Measurements from ENCODE around the gene TRDMT1. TPM values are rescaled to one million over a fixed set of nuclear protein-coding genes. Genes with fewer than 3 reads are reported as not detected.

The TRDMT1 gene
- total RNA-seq, 1 donor from 2014 or later, result 35.6 TPM

- Histone ChIP-seq H3K4me3 (no peak overlapping the region), H4K20me1 (ENCODE audit: low read depth) (no peaks in the 10 kb centered on the region), H3K27me3 (no peaks in the 10 kb centered on the region), H2AFZ (replicated peaks) (no peak overlapping the region), H3K4me1 (no peaks in the 10 kb centered on the region), H3K36me3 (no peaks in the 10 kb centered on the region), H3K27ac (no peak overlapping the region), H3K9ac (no peak overlapping the region), H3K79me2 (ENCODE audit: low read depth) (no peaks in the 10 kb centered on the region), H3K4me2 (no peak overlapping the region), H3K9me3 (ENCODE audit: low read depth) (no peaks in the 10 kb centered on the region), H3F3A (ENCODE audit: low read depth) (no peaks in the 10 kb centered on the region)
- DNase-seq (ENCODE audit: low spot score), result no peak
- H3K36me3 Mint-ChIP-seq, result peaks cover 4% of the 10 kb centered on the region
- TF ChIP-seq CTCF (IDR thresholded peaks at IDR 0.05) (no peak), EZH2 (IDR thresholded peaks at IDR 0.05) (no peak), EZH2phosphoT487 (IDR thresholded peaks at IDR 0.05) (no peak)
- no peak overlapping the region for H3K27ac Mint-ChIP-seq
- H3K4me3 Mint-ChIP-seq, result no peak overlapping the region
- H3K4me1 Mint-ChIP-seq, result no peaks in the 10 kb centered on the region
- H3K9me3 Mint-ChIP-seq, result no peaks in the 10 kb centered on the region
- H3K27me3 Mint-ChIP-seq (ENCODE audit: insufficient read depth, low read depth), result no peaks in the 10 kb centered on the region
Observed at GRCh38 chr10:17106991-17107390, 94.5 kb downstream of the TRDMT1 start.

DNA sequence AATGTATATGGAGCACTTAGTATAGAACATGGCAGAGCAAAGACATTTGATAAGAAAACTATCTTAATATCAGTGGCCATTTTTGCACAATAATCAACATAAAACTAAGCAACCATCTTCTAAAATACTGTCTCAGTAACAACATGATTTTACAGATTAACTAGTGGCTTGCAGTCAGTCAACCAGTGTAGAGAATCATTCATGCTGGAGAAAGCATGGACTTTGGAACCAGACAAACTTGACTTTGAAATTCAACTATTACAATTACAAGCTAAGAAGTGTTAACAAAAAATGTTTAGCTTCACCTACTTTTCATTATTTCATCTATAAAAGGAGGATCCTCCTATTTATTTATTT is 99.6 kb downstream of the TRDMT1 start:
- Histone ChIP-seq H2AFZ (replicated peaks) (no peak overlapping the region), H3K27me3 (no peaks in the 10 kb centered on the region), H3K9me3 (ENCODE audit: low read depth) (peaks cover 3% of the 10 kb centered on the region), H4K20me1 (ENCODE audit: low read depth) (no peaks in the 10 kb centered on the region), H3K79me2 (ENCODE audit: low read depth) (no peaks in the 10 kb centered on the region), H3K4me1 (no peaks in the 10 kb centered on the region), H3K4me3 (no peak overlapping the region), H3K9ac (no peak overlapping the region), H3F3A (ENCODE audit: low read depth) (no peaks in the 10 kb centered on the region), H3K4me2 (no peak overlapping the region), H3K36me3 (no peaks in the 10 kb centered on the region), H3K27ac (no peak overlapping the region)
- Mint-ChIP-seq H3K36me3 (peaks cover 2% of the 10 kb centered on the region), H3K27ac (no peak overlapping the region), H3K27me3 (ENCODE audit: insufficient read depth, low read depth) (no peaks in the 10 kb centered on the region), H3K4me3 (no peak overlapping the region), H3K4me1 (peaks cover 3% of the 10 kb centered on the region), H3K9me3 (no peaks in the 10 kb centered on the region)
- no peak for DNase-seq (ENCODE audit: low spot score)
- TF ChIP-seq EZH2phosphoT487 (IDR thresholded peaks at IDR 0.05) (no peak), EZH2 (IDR thresholded peaks at IDR 0.05) (no peak), CTCF (IDR thresholded peaks at IDR 0.05) (no peak)

DNA sequence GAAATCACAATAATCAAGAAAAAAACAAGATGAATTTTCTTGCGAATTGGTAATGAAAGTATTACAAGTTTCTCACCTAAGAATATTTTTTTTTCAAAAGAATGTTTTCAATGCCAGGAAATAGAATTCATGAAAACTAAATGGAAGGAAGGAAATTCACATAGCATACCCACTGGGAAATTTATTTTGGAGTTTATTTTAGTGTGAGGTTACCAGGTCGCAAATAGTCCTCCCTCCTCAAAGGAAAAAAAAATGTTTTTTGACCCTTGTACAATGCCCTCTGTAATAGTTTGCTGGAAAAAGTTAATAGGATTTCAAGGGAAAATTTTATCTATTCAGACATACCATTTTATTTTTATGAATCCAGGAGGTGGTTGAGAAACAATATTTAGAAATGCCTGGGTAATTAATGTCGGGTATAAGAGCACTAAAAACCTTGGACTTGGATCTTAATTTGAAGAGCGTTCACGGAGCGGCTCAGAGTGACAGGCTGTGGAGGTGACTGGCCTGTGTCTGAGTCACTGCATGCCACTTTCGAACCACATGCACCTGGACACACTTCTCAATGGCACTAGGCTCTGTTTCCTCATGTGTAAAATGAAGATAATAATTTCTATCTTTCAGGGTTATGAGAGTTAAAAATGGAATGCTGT is 100.1 kb downstream of the TRDMT1 start:
- no peak overlapping the region for H3K27ac Mint-ChIP-seq
- Histone ChIP-seq H3K9me3 (ENCODE audit: low read depth) (peaks cover 3% of the 10 kb centered on the region), H3K27me3 (no peaks in the 10 kb centered on the region), H3K27ac (no peak overlapping the region), H3K36me3 (no peaks in the 10 kb centered on the region), H3K4me1 (no peaks in the 10 kb centered on the region), H3K79me2 (ENCODE audit: low read depth) (no peaks in the 10 kb centered on the region), H3K4me2 (no peak overlapping the region), H3K4me3 (no peak overlapping the region), H2AFZ (replicated peaks) (no peak overlapping the region), H3F3A (ENCODE audit: low read depth) (no peaks in the 10 kb centered on the region), H3K9ac (no peak overlapping the region), H4K20me1 (ENCODE audit: low read depth) (no peaks in the 10 kb centered on the region)
- H3K36me3 Mint-ChIP-seq, result peaks cover 2% of the 10 kb centered on the region
- H3K27me3 Mint-ChIP-seq (ENCODE audit: insufficient read depth, low read depth), result no peaks in the 10 kb centered on the region
- DNase-seq (ENCODE audit: low spot score), result no peak
- TF ChIP-seq EZH2 (IDR thresholded peaks at IDR 0.05) (no peak), EZH2phosphoT487 (IDR thresholded peaks at IDR 0.05) (no peak), CTCF (IDR thresholded peaks at IDR 0.05) (no peak)
- no peak overlapping the region for H3K4me3 Mint-ChIP-seq
- H3K9me3 Mint-ChIP-seq, result no peaks in the 10 kb centered on the region
- H3K4me1 Mint-ChIP-seq, result peaks cover 3% of the 10 kb centered on the region

Measured in neural progenitor cell (in vitro differentiated cells).